ENCODE data around the gene ELP1.

- TF ChIP-seq CTCF (IDR thresholded peaks at IDR 0.05; ENCODE audit: low read depth, low read length, missing input control), result no peak
- TF ChIP-seq ATF3 (IDR thresholded peaks at IDR 0.05), result no peak
Measured at GRCh38 chr9:108855888-108856287, 78.0 kb downstream of the ELP1 start, which contains the start of gene ACTL7B.
